HG03139 (cell line): ENCODE results near the gene TOMM40L.
"Not testable (repeated sequence)": the region's sequence is repeated elsewhere in the genome, so short reads cannot be mapped to it uniquely, and the experiment has no call there.

Experiments
- ATAC-seq: cut with Tn5 transposase; IDR thresholded peaks from one replicate; pipeline ENCODE4 v1.9.1; 2021; ENCODE audit not compliant: unreplicated experiment

Gene TOMM40L

DNA sequence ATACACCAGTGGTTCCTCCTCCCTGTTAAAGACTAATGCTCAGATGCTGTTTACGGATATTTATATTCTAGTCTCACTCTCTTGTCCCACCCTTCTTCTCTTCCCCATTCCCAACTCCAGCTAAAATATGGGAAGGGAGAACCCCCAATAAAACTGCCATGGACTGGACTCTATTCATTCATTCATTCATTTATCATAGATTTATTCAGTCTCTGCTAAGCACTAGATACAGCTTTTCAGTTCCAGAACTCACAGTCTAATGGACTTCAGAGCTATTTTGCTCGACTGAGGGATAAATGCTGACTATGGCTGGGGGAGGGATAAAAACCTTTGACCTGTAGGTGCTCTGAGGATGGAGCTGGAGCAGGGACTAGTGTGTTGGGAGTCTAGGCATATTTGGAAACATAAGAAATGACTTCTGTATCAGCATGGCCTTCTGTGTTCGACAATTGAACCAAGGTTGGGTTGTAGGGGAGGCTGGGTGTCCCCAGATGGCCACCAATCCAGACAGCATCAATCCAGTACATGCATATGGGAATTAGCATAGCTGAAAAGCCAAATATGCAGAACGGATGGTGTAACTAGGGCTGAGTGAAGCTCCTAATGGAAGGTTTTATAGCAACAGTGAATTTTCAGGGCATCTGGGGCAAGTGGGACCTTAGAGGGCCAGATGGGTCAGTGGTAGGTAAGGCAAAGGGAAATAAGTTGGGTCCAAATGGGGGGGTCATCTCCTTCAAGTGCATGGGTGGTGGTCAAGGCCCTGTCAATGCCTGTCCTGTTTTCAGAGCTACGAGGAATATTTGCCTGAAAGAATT, 6.6 kb upstream of the TOMM40L start:
- no peak for ATAC-seq

GRCh38 chr1:161220002-161220401, 5.9 kb upstream of the TOMM40L start:
- ATAC-seq, result no peak

DNA sequence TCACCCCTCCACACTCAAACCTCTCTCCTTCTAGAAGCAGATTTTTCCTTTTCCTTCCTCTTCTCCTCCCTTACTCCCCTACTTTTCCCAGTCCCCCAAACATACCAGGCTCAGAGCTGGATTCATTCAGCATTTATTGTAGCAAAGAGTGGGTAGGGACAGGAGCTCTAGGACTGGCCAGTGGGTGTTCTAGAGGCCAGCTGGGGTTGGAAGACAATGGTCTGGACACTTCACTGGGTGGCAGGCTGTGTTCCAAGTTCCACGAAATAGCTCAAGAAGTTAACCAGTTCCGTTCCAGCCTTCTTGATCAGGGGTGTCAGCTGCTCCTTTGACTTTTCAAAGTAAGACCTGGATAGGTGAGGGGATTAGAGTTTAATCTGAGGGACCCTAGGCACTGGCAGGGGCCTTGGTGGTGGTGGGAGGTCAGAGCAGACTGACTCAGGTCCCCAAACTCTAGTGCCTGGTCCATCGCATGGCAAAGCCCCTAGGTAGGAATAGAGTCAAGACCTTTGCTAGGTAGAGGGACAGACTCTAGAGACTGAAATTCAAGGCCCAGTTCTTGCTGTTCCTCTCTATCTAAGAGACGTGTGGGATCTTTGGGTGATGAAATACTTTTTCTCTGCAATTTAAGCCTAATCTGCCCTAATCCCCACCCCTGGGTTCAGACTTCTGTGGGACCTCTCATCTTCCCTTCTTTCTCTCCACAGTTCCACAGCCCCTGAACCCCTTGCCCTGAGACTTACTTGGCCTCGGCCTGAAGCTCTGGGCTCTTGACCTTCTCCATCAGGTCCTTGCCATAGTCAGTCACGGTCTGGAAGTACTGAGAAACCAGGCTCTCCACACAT, 3.5 kb upstream of the TOMM40L start:
- no peak for ATAC-seq

GRCh38 chr1:161223805-161224694, 1.8 kb upstream of the TOMM40L start:
- no peak for ATAC-seq

DNA sequence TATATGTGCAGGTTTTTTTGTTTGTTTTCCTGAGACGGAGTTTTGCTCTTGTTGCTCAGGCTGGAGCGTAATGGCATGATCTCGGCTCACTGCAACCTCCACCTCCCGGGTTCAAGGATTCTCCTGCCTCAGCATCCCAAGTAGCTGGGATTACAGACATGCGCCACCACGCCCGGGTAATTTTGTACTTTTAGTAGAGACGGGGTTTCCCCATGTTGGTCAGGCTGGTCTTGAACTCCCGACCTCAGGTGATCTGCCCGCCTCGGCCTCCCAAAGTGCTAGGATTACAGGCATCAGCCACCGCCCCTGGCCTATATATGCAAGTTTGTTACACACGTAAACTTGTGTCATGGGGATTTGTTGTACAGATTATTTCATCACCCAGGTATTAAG, 1.2 kb upstream of the TOMM40L start:
- not testable (repeated sequence) for ATAC-seq

DNA sequence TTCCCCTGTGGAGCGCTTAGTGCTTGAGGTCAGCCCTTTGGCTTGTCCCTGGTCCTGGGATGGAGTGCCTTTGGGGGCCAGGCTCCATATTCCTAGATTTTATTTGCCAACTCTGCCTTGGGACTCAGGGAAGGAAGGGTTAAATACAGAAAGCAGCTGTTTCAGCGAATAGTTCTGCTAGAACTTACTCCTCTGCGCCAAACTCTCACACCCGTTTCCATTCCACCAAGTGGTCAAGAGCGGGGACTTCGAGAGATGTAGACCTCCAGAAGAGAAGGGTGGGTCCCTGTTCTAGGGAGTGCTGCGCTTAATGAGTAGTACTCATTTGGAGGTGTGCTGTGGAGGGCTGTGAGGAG, 704 bp upstream of the TOMM40L start:
- no peak for ATAC-seq

DNA sequence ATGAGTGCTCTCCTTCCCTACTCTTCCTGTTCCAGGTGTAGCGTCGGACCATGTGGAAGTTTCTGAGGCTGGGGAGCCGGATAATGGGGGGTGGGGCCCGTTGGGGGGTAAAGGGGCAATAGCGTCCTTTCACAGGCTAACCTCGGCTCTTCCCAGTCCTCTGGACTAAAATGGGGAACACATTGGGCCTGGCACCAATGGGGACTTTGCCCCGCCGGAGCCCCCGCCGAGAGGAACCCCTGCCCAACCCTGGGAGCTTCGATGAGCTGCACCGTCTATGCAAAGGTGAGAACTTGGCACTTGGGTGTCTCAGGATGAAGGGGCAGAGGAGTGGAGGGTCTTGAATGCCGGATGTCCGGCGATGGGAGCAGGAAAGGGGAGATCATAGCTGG, 456 bp downstream of the TOMM40L start:
- no peak for ATAC-seq

GRCh38 chr1:161226759-161227158, 899 bp downstream of the TOMM40L start:
- no peak for ATAC-seq

DNA sequence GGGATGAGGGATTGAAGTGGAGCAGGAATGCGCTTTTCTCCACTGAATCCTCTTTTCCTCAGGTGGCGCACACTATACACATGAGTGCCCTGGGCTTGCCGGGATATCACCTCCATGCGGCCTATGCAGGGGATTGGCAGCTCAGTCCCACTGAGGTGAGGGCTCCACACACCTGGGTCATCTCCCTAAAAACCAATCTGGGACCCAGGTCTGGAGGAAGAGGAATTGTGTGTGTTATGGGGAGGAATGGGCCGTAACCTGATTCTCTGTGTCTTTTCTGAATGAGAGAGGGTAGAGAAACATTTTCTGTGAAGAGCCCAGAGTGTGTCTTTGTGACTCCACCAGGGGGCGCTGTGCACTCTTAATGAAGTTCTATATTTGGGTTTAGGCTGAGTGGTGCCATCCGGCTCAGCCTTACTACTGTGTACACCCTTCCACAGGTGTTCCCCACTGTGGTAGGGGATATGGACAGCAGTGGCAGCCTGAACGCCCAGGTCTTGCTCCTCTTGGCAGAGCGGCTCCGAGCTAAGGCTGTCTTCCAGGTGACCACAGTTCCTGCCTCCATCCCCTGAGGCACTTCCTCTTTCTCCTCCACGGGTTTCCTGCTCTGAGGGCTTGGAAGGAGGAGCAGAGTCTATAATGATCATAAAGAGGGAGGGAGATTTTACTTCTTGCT, 1.5 kb downstream of the TOMM40L start:
- peak; percentile 38 for ATAC-seq

DNA sequence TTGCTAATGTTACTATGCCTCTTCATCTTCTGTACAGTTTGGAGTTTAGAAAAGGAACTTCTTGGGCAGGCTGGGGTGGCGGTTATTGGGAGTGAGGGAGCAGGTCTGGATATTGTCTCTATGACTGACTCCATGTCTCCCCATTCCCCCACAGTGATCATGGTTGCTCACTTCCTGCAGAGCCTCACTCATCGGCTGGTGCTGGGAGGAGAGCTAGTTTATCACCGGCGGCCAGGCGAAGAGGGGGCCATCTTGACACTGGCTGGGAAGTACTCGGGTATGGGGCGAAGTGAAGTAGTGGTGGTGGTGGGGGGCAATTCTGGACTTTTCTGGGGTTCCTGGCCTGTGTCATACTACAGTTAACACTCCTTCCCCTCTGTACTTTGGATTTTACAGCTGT, 2.2 kb downstream of the TOMM40L start:
- no peak for ATAC-seq

- no peak for ATAC-seq
Observed at GRCh38 chr1:161229896-161230295, 4.0 kb downstream of the TOMM40L start.

GRCh38 chr1:161230762-161231161, 4.9 kb downstream of the TOMM40L start:
- no peak for ATAC-seq

- no peak for ATAC-seq
Observed at GRCh38 chr1:161233102-161233501, 7.2 kb downstream of the TOMM40L start.

DNA sequence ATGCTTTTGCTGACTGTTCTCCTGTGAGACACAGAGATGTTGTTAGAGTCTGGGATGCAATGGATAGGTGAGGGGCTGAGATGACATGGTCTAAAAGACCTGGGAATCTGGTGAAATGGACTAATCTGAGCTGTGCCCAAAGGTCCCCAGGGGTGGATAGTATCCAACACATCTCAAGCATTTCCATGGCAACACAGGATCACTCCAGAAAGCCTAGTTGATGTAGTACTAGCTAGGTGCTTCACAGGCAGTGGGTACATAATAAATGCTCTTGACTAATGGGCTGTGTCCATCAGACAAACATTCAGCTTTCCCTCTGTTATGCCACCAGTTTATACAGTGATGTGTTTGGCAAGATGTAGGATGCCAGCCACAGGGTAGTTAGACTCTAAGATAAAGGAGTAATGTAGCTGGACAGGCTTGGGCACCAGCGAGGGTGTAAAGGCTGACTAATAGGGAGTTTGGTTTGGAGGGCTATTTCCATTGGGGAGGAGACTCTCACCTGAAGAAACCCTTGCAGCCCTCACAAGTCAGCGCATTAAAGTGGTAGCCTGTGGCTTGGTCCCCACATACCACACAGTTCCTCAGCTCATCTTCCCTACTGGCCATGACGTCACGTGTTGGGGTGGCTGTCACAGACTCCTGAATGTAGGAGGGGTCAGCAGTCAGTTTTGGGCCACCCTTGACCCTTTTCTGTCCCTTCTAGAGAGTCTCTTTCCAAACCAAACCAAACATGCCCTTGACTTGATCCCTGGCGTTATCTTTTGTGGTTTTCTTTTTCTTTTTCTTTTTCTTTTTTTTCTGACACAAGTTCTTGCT, 10.3 kb downstream of the TOMM40L start:
- ATAC-seq, result no peak

DNA sequence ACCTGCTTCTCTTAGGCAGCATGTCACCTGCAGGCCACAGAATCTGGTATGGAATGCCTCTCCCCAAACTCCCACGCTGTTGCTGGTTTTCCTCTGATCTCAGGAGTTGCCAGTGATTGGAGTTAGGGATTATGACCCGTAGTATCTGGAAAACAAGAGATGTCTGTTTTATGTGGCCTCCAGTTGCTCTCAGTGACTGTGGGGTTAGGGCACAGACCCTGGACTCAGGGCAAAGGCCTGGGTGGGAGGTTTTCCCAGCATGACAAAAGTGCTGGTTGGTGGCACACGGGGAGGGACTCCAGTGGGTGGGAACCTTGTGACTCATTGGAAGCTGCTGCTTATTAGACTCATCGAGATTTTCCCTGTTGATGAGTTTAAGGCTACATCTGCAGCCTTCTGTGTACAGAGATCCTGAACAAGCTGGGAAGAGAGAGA, 12.2 kb downstream of the TOMM40L start, which contains the start of gene NR1I3:
TSS of gene NR1I3 (minus strand) at position 165 of the 435 bp plus-strand sequence. CDS start 1,638 bp downstream, outside the sequence.
- ATAC-seq, result no peak

- ATAC-seq, result no peak
Observed at GRCh38 chr1:161241682-161242081, 15.8 kb downstream of the TOMM40L start.

DNA sequence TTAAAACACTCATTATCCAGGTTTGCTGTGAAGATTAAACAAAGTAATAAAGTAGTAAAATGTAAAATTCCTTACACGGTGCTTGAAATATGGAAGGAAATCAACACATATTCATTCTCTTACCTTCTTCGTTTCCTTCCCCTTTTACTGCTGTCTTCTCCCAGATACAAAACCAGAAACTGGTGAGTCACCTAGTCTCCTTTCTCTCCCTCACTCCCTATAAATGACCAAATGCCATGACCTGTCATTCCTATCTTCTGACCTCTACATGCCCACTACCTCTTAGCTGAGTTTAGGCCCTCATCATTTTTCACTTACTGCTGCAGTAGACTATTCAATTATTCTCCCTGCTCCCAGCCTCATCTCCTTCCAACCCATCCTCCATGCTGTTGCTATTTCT, 16.5 kb downstream of the TOMM40L start:
- no peak for ATAC-seq

DNA sequence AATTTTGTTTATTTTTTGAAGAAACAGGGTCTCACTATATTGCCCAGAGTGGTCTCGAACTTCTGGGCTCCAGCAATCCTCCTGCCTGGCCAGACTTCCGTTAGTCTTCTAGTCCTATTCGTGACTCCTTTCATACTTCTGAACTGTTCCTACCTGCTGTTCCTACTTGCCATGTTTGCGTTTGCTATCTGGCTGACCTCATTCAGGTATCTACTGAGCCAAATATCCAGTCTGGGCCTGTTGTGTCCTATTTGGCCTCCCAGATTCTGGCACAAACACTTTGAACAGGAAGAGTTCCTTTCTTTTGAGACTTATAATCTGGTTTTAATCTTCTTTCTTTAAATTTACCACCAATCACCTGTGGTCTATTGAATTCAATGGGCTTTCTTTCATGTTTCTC, 19.0 kb downstream of the TOMM40L start:
- no peak for ATAC-seq

GRCh38 chr1:161250100-161250499, 24.2 kb downstream of the TOMM40L start:
- ATAC-seq, result not testable (repeated sequence)

GRCh38 chr1:161250829-161251228, 25.0 kb downstream of the TOMM40L start:
- ATAC-seq, result no peak
